HG02642 (cell line): Measurements from ENCODE around the gene PDLIM1.
"Not testable (repeated sequence)": the region's sequence is repeated elsewhere in the genome, so short reads cannot be mapped to it uniquely, and the experiment has no call there.

Source experiments
- ATAC-seq: cut with Tn5 transposase; IDR thresholded peaks from one replicate; pipeline ENCODE4 v1.9.1; 2021; ENCODE audit warnings: mild to moderate bottlenecking; ENCODE audit not compliant: unreplicated experiment, poor library complexity

Gene PDLIM1

DNA sequence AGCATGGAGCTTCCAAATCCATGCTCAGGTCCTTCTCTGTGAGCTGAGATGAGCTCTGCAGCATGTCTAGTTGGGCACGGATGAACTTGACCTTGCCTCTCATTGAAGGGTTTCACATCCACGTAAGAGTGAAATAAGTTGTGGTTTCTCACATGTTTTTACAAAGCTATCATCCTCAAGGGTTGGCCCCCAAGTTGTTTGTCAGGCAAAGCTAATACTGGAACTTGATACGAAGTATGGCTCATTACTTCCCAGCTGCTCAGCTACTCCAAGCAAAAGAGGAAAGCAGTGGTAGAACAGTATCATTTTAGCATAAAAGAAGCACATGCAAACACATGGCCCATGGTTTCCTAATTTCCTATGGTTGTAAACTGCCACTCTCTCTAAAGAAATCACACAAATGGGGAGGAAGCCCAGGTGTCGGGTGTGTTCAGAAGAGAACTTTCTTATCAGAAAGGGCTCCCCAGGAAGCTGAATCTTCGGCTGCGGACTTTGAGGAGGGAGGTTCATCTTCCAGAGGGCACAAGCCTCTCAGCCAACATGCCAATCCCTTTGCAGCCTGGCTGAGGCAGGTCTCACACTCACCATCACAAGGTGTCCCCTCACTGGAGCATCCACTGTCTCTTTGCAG lies 45.3 kb downstream of the PDLIM1 start:
- ATAC-seq = peak; percentile 84

GRCh38 chr10:95244152-95244551 lies 46.7 kb downstream of the PDLIM1 start:
- no peak for ATAC-seq

DNA sequence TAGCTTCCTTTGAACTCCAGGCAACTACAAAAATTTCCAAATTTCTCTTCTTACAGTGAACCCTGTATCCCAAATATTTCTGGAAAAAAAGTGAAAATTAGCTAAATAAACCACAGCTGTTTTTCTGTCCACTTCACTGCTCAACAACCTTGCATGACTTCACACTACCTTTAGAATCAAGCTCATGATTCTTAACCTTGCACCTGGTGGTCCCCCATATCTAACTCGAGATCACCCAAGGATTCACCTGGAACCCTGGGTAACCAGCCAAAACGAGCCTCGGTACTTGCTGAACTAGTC lies 47.5 kb downstream of the PDLIM1 start:
- ATAC-seq = no peak

- no peak for ATAC-seq
Measured at GRCh38 chr10:95242581-95243317, 48.1 kb downstream of the PDLIM1 start.

DNA sequence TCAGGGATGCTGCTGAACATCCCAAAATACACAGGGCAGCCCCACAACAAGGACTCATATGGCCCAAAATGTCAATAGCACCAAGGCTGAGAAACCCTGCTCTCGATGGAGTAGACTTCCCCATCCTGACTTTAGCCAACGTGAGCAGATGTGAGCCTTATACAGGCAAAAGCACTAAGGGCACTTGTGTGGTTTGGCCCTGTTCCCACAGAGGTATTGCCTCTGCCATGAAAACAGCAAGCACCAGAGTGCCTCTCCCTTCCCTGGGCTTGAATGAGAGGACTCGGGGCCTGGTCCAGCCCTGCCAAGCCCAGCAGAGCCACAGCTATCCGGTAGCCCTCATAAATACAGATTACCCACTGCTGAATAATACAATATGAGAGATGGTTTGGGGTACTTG lies 49.3 kb downstream of the PDLIM1 start:
- ATAC-seq = no peak

DNA sequence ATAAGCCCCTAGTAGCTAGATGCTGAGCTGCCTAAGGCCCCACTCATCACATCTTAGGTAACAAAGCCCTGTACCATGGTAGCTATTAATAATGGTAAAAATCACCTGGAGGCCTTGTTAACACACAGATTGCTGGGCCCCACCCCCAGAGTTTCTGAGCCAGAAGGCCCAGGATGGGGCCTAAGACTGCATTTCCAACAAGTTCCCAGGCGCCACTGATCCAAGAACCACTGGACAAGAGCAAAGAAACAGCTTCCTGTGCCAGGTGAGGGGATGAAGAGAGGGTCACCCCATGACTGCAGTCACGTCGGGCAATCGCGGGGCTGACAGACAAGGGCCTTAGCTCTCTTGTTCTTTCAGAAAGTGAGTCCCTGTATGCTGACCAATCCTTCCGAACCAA lies 50.0 kb downstream of the PDLIM1 start:
- no peak for ATAC-seq

DNA sequence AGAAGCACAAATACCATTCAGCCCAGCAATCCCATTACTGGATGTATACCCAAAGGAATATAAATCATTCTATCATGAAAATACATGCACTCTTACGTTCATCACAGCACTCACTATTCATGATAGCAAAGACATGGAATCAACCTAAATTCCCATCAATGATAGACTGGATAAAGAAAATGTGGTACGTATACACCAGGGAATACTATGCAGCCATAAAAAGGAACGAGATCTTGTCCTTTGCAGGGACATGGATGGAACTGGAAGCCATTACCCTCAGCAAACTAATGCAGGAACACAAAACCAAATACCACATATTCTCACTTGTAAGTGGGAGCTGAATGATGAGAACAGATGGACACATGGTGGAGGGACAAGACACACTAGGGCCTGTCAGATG lies 50.7 kb downstream of the PDLIM1 start:
- not testable (repeated sequence) for ATAC-seq

- no peak for ATAC-seq
Measured at GRCh38 chr10:95237376-95238170, 53.2 kb downstream of the PDLIM1 start.

GRCh38 chr10:95236068-95236903 lies 54.5 kb downstream of the PDLIM1 start:
- ATAC-seq = peak; percentile 95

DNA sequence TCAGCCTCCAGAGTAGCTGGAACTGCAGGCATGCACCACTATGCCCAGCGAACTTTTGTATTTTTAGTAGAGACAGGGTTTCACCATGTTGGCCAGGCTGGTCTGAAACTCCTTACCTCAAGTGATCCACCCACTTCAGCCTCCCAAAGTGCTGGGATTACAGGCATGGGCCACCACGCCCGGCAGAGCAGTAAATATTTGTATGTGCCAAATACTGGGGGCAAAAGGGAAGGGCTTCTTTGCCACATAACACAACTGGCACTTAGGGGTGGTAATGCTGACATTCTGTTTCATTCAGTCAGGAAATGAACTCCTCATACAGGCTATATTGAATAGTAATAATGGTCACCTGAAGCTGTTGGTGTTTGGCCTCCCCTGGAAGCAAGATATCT lies 55.1 kb downstream of the PDLIM1 start:
- no peak for ATAC-seq

DNA sequence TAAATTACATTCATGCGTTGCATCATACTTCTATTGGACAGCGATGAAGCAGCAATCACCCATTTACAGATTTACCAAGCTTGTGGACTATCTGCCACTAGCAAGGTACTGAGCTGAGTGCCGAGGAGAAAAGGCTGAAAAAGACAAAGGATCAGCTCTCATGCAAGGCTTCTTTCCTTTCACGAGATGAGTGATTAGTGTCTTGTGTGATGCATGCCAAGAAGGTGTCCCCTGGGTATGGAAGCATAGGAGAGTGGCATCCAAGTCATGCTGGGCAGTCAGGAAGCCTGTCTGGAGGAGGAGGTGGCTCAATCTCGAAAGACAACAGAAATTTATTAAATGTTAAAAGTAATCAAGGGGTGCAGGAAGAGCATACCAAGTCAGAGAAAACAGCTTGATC lies 55.9 kb downstream of the PDLIM1 start:
- no peak for ATAC-seq

- no peak for ATAC-seq
Measured at GRCh38 chr10:95233377-95234034, 57.3 kb downstream of the PDLIM1 start.

DNA sequence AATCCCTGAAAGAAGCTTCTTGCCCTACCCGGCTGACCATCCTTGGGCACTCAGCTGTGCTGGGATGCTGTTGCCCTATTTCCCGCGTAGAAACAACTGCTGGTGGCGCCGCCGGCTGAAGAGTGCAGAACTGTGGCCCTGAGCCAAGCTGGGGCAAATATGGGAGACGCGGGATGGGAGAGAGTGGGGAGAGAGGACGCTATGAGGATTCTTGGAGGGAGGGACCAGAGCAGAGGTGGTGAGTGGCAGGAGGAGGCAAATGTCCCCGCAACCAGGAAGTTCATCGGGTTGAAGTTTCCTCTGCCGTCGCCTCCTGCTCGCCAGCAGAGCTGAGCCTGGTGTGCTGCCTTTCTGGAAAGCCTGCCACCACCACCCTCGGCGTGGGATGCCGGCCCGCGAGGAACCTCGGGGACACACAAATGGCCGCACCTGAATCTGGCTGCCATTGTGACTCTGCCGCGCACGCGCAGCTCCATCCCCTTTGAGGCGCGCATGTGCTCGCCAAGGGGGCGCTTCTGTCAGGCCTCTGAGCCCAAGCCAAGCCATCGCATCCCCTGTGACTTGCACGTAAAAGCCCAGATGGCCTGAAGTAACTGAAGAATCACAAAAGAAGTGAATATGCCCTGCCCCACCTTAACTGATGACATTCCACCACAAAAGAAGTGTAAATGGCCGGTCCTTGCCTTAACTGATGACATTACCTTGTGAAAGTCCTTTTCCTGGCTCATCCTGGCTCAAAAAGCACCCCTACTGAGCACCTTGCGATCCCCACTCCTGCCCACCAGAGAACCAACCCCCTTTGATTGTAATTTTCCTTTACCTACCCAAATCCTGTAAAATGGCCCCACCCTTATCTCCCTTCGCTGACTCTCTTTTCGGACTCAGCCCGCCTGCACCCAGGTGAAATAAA lies 59.9 kb downstream of the PDLIM1 start:
- ATAC-seq = peak; percentile 58

DNA sequence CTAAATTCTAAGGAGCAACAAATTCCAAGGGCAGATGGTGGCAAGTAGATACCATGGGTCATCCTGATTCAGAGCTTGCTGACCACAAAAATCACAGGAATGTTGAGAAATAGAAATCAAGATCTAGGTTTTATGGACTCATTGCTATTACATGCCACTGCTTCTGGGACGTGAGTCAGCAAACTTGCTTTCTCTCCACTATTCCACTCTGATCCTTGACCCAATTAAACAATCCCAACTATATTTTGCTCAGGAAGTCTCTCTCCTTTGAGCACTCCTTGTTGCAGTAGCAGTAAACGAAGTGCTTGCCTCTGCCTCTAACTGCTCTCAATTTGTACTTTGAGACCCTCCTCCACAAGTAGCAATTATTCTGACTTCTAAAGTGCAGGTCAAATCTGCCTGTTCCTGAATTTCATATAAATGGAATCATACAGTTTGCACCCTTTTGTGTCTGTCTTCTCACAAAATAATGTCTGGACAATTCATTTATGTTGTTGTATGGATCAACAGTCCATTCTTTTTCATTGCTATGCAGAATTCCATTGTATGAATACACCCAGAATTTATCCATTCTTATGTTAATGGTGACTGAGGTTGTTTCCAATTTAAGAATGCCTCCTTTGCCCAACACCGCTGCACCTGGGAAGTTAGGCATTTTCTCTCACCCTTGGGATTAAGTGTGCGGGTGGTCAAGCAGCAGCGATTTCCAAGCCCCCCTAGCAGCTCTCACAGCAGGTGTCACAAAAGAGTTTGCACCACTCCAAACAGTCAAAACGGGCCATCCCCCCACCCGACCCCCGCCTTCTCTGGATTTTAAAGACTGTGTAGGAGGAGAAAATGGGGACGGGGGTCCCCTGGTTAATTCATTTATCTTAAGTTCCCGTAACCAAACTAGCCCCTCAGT lies 60.8 kb downstream of the PDLIM1 start:
- ATAC-seq = no peak

DNA sequence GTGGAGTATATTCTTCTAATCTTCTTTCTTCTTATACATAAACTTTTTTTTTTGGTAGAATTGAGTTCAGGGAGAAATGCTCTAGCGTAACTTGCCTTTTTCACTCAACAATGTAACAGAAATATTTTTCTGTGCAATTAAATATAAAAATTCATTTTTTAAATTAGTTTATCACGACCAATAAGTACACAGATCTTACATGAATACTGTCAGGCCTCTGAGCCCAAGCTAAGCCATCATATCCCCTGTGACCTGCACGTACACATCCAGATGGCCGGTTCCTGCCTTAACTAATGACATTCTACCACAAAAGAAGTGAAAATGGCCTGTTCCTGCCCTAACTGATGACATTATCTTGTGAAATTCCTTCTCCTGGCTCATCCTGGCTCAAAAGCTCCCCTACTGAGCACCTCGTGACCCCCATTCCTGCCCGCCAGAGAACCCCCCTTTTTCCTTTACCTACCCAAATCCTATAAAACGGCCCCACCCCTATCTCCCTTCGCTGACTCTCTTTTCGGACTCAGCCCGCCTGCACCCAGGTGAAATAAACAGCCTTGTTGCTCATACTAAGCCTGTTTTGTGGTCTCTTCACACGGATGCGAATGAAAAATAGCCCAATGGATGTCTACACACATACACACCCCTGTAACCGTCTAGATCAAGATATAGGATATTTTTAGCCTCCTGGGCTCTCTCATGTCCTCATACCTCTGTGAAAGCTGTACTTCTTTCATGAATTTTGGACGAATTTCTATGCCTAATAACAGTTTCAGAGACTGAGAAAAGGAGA lies 61.7 kb downstream of the PDLIM1 start:
- ATAC-seq = not testable (repeated sequence)

DNA sequence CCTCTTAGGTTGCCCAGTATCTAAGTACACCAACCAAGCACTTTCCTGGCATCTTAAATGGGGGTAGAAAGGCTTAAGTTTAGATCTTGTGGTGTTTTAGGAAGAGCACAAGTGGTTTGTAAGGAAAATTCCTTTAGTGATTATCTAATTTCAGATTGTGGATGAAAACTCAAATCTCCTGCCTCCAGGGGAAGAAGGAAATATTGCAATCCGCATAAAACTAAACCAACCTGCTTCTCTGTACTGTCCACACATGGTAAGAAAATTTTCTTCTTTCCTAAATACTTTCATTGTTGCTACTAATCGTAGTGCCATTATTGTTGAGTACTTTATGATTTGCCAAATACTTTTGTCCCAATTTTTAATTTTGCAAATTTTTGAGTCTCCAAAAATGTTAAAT lies 65.7 kb downstream of the PDLIM1 start:
- no peak for ATAC-seq

- no peak for ATAC-seq
Measured at GRCh38 chr10:95221124-95221523, 69.7 kb downstream of the PDLIM1 start.
